LNCaP clone FGC (cell line): ENCODE measurements around the gene LEFTY1.

Experiments used
- DNase-seq: peaks from one replicate; pipeline ENCODE4 v3.0.0-alpha.2; 2011; ENCODE audit warnings: low read depth
- H3K4me3 ChIP-seq: 2 replicates; pipeline ENCODE4 v1.5.1; 2011; ENCODE audit warnings: mild to moderate bottlenecking, low read depth, low read length, control low read depth
- CTCF ChIP-seq: IDR thresholded peaks from 2 replicates; pipeline ENCODE4 v1.5.1; 2012; ENCODE audit warnings: mild to moderate bottlenecking; ENCODE audit not compliant: control insufficient read depth, insufficient read depth; ENCODE audit errors: extremely low read depth

LEFTY1 gene

GRCh38 chr1:225844236-225845061, 44.5 kb downstream of the LEFTY1 start:
- TF ChIP-seq CTCF = no peak
- H3K4me3 ChIP-seq = no peak overlapping the region
- DNase-seq = no peak

DNA sequence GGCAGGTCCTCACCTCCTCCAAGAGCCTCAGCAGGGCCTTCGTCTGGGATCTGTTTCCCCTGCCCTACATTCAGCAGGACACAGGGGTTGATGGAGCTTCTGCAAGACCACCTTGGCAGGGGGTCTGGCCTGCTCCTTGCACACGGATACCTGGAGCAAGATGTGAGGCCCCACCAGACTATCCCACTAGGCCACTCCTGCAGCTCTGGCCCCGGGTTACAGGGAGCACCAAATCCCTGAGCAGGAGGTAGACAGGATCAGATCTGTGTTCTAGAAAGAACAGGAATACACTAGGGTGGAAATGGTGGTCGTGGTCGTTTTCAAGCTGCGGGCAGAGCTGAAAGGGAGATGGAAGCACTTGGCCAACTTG, 45.5 kb downstream of the LEFTY1 start:
- TF ChIP-seq CTCF = no peak
- no peak for DNase-seq
- no peak overlapping the region for H3K4me3 ChIP-seq

GRCh38 chr1:225842788-225843425, 46.0 kb downstream of the LEFTY1 start:
- no peak overlapping the region for H3K4me3 ChIP-seq
- no peak for DNase-seq
- TF ChIP-seq CTCF = no peak

- DNase-seq = no peak
- no peak for TF ChIP-seq CTCF
Measured at GRCh38 chr1:225842074-225842473, 46.9 kb downstream of the LEFTY1 start.

DNA sequence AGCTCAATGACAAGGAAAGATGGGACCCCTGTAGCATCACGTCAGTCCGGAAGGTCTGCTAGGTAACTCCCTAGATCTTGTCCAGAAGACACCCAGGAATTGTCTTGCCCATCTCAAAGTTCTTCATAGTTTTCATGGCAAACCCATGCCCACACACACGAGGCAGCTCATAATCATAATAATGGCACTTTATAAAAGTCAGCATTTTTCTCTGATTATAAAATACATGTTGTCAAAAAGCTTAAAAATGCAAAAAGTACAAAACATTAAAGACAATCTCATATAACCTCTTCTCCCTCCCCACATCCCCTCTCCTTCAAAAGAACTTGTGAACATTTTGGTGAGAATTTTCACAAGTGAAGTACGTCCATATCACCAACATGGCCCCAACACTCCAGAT, 48.2 kb downstream of the LEFTY1 start:
- no peak for DNase-seq
- no peak overlapping the region for H3K4me3 ChIP-seq
- TF ChIP-seq CTCF = no peak

More at GRCh38 chr1:225842074-225842473, 46.9 kb downstream of the LEFTY1 start:
- H3K4me3 ChIP-seq = no peak overlapping the region

DNA sequence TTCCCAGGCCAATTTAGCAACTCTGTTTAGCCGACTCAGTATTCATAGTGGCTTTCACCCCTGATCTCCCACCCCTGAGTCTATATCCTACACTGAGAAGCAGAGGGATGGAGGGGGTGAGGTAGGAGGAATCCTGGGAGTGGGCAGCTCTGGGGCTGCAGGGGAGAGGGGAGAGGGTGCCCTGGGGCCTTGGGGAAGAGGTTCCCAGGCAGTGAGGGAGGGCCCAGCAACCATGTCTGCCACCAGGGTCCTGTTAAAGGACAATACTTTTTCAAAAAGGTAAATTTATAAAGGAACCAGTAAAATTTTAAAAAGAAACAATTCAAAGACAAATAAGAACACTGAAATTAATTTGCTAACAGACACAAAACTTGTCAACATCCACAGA, 48.7 kb downstream of the LEFTY1 start:
- no peak for DNase-seq
- TF ChIP-seq CTCF = no peak
- no peak overlapping the region for H3K4me3 ChIP-seq
